Measurements from ENCODE around the gene OGT. TPM values are rescaled to one million over a fixed set of nuclear protein-coding genes. Genes with fewer than 3 reads are reported as not detected.

Gene OGT
- total RNA-seq, 5 donors from 2014 or later (not counting 1 experiment from before 2014, with no cell fraction given): 438 to 548 (median 460) TPM

DNA sequence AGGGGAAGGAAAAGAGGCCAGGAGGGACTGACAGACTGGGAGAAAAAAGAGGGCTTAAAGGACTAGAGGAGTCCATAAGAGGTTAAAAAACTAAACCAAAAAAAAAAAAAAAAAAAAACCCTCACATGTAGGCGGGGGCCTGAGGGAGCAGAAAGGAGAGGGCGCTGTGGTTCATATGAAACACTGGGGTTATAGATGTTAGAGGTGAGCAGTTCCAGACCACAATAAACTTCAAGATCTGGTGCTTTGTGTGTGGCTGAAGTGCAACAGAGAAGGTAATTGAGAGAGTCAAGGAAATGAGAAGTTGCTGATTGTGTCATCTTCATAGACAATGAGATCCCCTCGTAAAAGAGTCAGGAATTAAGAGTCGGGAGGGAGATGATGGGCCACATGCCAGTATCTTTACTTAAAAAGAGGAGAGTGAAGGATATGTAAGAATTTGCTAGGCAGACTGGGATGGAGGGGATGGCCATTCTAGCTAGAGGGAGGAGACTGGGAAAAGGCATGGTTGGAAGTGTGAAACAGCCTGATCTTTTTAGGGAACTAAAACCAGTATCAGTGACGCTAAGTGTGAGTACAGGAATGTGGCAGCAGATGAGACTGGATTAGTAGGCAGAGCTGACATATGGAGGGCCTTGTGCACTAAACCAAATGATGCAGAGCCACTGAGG is 18.4 kb upstream of the OGT start:
- WGBS (ENCODE audit: insufficient coverage): 100% methylated on average over 1 of the region's 5 CpGs
- H3K9me3 ChIP-seq: no peaks in the 10 kb centered on the region
- H3K27me3 ChIP-seq (replicated peaks in 1 of 2; ENCODE audit: control insufficient read depth in 2 of 2, extremely low read depth in 1 of 2, insufficient read depth in 2 of 2, low read length in 1 of 2): no peaks in the 10 kb centered on the region
- Mint-ChIP-seq H3K9me3 (no peaks in the 10 kb centered on the region), H3K36me3 (no peaks in the 10 kb centered on the region), H3K4me1 (peaks cover 7 to 13% (median 7%) of the 10 kb centered on the region in 3 donors), H3K4me3 (no peak overlapping the region), H3K27ac (peak overlapping the region; percentile 1 to 63), H3K27me3 (no peaks in the 10 kb centered on the region)
- CTCF ChIA-PET: interaction anchor here in 1 of 2 donors (0.9 to 1.1 kb wide), 2 partner anchors 18 to 20 kb away, joined by 3 to 4 read pairs; no protein-coding TSS in a partner anchor
- no peaks in the 10 kb centered on the region for H3K36me3 ChIP-seq (ENCODE audit: control insufficient read depth in 2 of 2, extremely low read depth in 1 of 2, insufficient read depth in 1 of 2, low read length in 1 of 2)
- H3K4me1 ChIP-seq (ENCODE audit: control insufficient read depth in 1 of 2, extremely low read depth in 1 of 2, insufficient read depth in 2 of 2, low read length in 2 of 2): no peaks in the 10 kb centered on the region
- H3K4me3 ChIP-seq (ENCODE audit: control insufficient read depth in 1 of 2, extremely low read depth in 1 of 2, low read length in 1 of 2): no peak overlapping the region
- POLR2A ChIA-PET: interaction anchor here (0.6 to 1.0 kb wide), 3 partner anchors 19 to 64 kb away, joined by 3 read pairs; no protein-coding TSS in a partner anchor
- peak; percentile 81 to 99 (median 86) for ATAC-seq (replicated peaks in 1 of 4)
- peak in 31 of 35 experiments; percentile 11 to 67 (median 38) for DNase-seq
- H3K27ac ChIP-seq (ENCODE audit: low read length): no peak overlapping the region

DNA sequence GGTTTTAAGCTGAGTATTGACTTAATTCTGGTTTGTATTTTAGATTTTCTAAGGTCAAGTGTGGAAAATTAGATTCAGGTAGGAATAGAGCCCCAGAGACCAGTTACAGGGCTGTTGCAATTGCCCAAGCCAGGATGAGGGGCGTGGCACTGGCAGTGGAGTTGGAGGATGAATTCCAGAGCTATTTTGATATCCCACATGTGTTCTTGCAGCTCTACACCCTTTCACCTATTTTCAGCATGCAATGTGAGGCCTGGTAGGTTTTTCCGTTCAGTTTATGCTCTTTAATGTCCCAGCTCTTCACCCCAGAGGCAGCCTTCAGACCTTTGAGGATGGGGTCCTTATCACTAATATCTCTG is 17.9 kb upstream of the OGT start:
- peaks cover 7 to 13% (median 7%) of the 10 kb centered on the region in 3 donors for H3K4me1 Mint-ChIP-seq
- ATAC-seq (replicated peaks in 1 of 4) (no peak), DNase-seq (no peak)
- Histone ChIP-seq H3K9me3 (no peaks in the 10 kb centered on the region), H3K4me1 (ENCODE audit: control insufficient read depth in 1 of 2, extremely low read depth in 1 of 2, insufficient read depth in 2 of 2, low read length in 2 of 2) (no peaks in the 10 kb centered on the region), H3K4me3 (ENCODE audit: control insufficient read depth in 1 of 2, extremely low read depth in 1 of 2, low read length in 1 of 2) (no peak overlapping the region), H3K36me3 (ENCODE audit: control insufficient read depth in 2 of 2, extremely low read depth in 1 of 2, insufficient read depth in 1 of 2, low read length in 1 of 2) (no peaks in the 10 kb centered on the region), H3K27ac (ENCODE audit: low read length) (no peak overlapping the region), H3K27me3 (replicated peaks in 1 of 2; ENCODE audit: control insufficient read depth in 2 of 2, extremely low read depth in 1 of 2, insufficient read depth in 2 of 2, low read length in 1 of 2) (no peaks in the 10 kb centered on the region)
- H3K27ac Mint-ChIP-seq: no peak overlapping the region
- no peaks in the 10 kb centered on the region for H3K36me3 Mint-ChIP-seq
- H3K4me3 Mint-ChIP-seq: no peak overlapping the region
- H3K9me3 Mint-ChIP-seq: no peaks in the 10 kb centered on the region
- POLR2A ChIA-PET: interaction anchor here (0.7 to 1.0 kb wide), 2 partner anchors 18 to 30 kb away, joined by 3 read pairs; no protein-coding TSS in a partner anchor
- WGBS (ENCODE audit: insufficient coverage): no CpG with 5 or more reads among the region's 2 CpGs
- no peaks in the 10 kb centered on the region for H3K27me3 Mint-ChIP-seq
- CTCF ChIA-PET: interaction anchor here in 1 of 2 donors (0.9 to 1.1 kb wide), 2 partner anchors 17 to 19 kb away, joined by 3 to 4 read pairs; no protein-coding TSS in a partner anchor

DNA sequence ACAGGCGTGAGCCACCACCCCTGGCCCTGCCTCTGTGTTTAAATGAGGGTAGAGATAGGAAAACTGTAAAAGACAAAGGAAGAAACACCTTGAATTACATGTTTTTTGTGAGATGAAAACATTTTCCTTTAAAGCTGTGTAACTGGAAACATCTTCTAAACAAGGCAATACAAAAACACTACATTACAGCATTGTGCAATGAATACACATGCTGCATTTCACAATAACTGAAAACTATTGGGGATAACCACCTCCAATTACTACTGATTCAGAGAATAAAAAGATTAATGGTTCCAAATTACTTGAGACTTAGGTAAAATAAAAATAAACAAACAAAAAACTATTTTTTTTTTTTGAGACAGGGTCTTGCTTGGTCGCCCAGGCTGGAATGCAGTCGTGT is 7.6 kb upstream of the OGT start:
- Mint-ChIP-seq H3K4me3 (no peak overlapping the region), H3K9me3 (no peaks in the 10 kb centered on the region), H3K36me3 (no peaks in the 10 kb centered on the region), H3K27ac (no peak overlapping the region), H3K27me3 (no peaks in the 10 kb centered on the region), H3K4me1 (peaks cover 5 to 9% (median 8%) of the 10 kb centered on the region in 3 donors)
- ChIA-PET CTCF (no interaction called here), POLR2A (no interaction called here)
- H3K9me3 ChIP-seq: no peaks in the 10 kb centered on the region
- H3K27me3 ChIP-seq (replicated peaks in 1 of 2; ENCODE audit: control insufficient read depth in 2 of 2, extremely low read depth in 1 of 2, insufficient read depth in 2 of 2, low read length in 1 of 2): no peaks in the 10 kb centered on the region
- no peak overlapping the region for H3K27ac ChIP-seq (ENCODE audit: low read length)
- no peak for DNase-seq
- no peak overlapping the region for H3K4me3 ChIP-seq (ENCODE audit: control insufficient read depth in 1 of 2, extremely low read depth in 1 of 2, low read length in 1 of 2)
- ATAC-seq (replicated peaks in 1 of 4): no peak
- WGBS (ENCODE audit: insufficient coverage): 100% methylated on average over 1 of the region's 3 CpGs
- no peaks in the 10 kb centered on the region for H3K4me1 ChIP-seq (ENCODE audit: control insufficient read depth in 1 of 2, extremely low read depth in 1 of 2, insufficient read depth in 2 of 2, low read length in 2 of 2)
- no peaks in the 10 kb centered on the region for H3K36me3 ChIP-seq (ENCODE audit: control insufficient read depth in 2 of 2, extremely low read depth in 1 of 2, insufficient read depth in 1 of 2, low read length in 1 of 2)

DNA sequence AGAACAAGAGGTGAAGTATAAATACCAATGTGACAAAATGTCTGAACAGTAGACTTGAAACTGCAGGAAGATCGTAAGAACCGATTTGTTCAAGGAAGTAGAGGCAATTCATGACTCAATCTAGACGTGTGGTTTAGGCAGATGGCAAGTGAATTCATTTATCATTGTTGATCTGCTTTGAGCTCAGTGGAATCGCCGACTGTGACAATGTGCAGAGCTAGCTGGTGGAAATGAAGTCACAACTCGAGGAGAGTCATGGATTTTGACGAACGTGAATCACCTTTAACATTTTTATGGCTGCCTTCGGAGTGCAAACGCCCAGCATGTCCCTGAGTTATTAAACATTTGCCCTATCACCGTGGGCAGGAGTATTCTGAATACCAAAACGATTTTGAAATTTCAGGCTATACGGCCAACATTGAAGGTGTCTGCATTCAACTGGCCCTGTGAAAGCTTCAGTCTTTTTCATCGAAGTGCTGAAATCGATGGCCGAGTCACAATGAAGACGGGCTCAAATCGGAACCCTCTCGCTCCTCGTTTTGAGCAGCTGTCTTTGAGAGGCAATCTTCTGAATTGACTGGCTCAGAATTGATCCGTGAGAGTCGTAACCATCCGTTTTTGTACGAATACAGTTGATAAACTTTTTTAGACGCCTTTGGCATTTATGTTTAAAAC is 689 bp upstream of the OGT start:
- ChIA-PET POLR2A (interaction anchor here (0.5 to 3.4 kb wide), 11 partner anchors 9 to 486 kb away, joined by 3 to 18 read pairs (median 5); partner anchors contain the start of gene TAF1 (in 1 of the 2)), CTCF (interaction anchor here in 1 of 2 donors (1.0 to 1.8 kb wide), 3 partner anchors 14 to 40 kb away, joined by 3 to 6 read pairs (median 4); no protein-coding TSS in a partner anchor)
- ATAC-seq (replicated peaks in 1 of 4): peak; percentile 53 to 73 (median 61)

DNA sequence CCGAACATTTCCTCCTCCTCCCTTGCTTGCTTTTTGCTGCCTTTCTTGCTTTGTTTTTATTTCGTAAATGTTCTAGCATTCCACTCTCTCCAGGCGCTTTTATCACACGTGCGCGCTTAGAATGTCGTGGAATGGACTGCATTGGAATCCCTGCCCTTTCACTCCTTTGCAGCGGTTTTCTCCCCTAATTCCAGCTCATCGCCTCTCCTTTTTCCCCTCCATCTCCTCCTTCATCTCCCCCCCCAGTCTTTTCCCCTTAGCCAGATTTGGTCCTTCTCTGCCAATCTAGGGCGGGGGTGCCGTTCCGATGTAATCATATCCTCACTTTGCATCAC is 579 bp downstream of the OGT start:
- DNase-seq (peak in 7 of 35 experiments; percentile 21 to 38 (median 27)), ATAC-seq (replicated peaks in 1 of 4) (no peak)
- Histone ChIP-seq H3K4me1 (ENCODE audit: control insufficient read depth in 1 of 2, extremely low read depth in 1 of 2, insufficient read depth in 2 of 2, low read length in 2 of 2) (peaks cover 9 to 22% of the 10 kb centered on the region in 2 experiments), H3K36me3 (ENCODE audit: control insufficient read depth in 2 of 2, extremely low read depth in 1 of 2, insufficient read depth in 1 of 2, low read length in 1 of 2) (peaks cover 0 to 7% of the 10 kb centered on the region in 2 donors), H3K4me3 (ENCODE audit: control insufficient read depth in 1 of 2, extremely low read depth in 1 of 2, low read length in 1 of 2) (peak overlapping the region; percentile 91 to 92), H3K27me3 (replicated peaks in 1 of 2; ENCODE audit: control insufficient read depth in 2 of 2, extremely low read depth in 1 of 2, insufficient read depth in 2 of 2, low read length in 1 of 2) (no peaks in the 10 kb centered on the region), H3K9me3 (no peaks in the 10 kb centered on the region), H3K27ac (ENCODE audit: low read length) (peak overlapping the region; percentile 93)
- WGBS (ENCODE audit: insufficient coverage): 0% methylated on average over 9 of the region's 12 CpGs
- Mint-ChIP-seq H3K27ac (peak overlapping the region; percentile 93 to 99), H3K9me3 (no peaks in the 10 kb centered on the region), H3K36me3 (peaks cover 21% of the 10 kb centered on the region), H3K4me1 (peaks cover 27 to 36% (median 34%) of the 10 kb centered on the region in 3 donors), H3K4me3 (peak overlapping the region; percentile 97 to 99 (median 98)), H3K27me3 (peaks cover 0 to 3% of the 10 kb centered on the region in 2 donors)
- ChIA-PET CTCF (no interaction called here), POLR2A (interaction anchor here (0.6 to 3.4 kb wide), 7 partner anchors 12 to 1376 kb away, joined by 3 to 18 read pairs (median 3); partner anchors contain the start of gene TAF1 (in 1 of the 2))

More for the DNA sequence above, 689 bp upstream of the OGT start:
- Mint-ChIP-seq H3K4me3 (peak overlapping the region; percentile 97 to 99 (median 98)), H3K27ac (peak overlapping the region; percentile 93 to 99), H3K36me3 (peaks cover 16% of the 10 kb centered on the region), H3K9me3 (no peaks in the 10 kb centered on the region), H3K4me1 (peaks cover 26 to 28% (median 27%) of the 10 kb centered on the region in 3 donors), H3K27me3 (peaks cover 0 to 3% of the 10 kb centered on the region in 2 donors)
- Histone ChIP-seq H3K4me3 (ENCODE audit: control insufficient read depth in 1 of 2, extremely low read depth in 1 of 2, low read length in 1 of 2) (peak overlapping the region; percentile 59 to 91), H3K27ac (ENCODE audit: low read length) (peak overlapping the region; percentile 93), H3K9me3 (no peaks in the 10 kb centered on the region), H3K4me1 (ENCODE audit: control insufficient read depth in 1 of 2, extremely low read depth in 1 of 2, insufficient read depth in 2 of 2, low read length in 2 of 2) (peaks cover 9 to 15% of the 10 kb centered on the region in 2 experiments), H3K36me3 (ENCODE audit: control insufficient read depth in 2 of 2, extremely low read depth in 1 of 2, insufficient read depth in 1 of 2, low read length in 1 of 2) (peaks cover 0 to 3% of the 10 kb centered on the region in 2 donors), H3K27me3 (replicated peaks in 1 of 2; ENCODE audit: control insufficient read depth in 2 of 2, extremely low read depth in 1 of 2, insufficient read depth in 2 of 2, low read length in 1 of 2) (no peaks in the 10 kb centered on the region)
- 0% methylated on average over 14 of the region's 25 CpGs for WGBS (ENCODE audit: insufficient coverage)
- DNase-seq: peak; percentile 29 to 83 (median 55)

Measured in T-cell (primary cell).